ENCODE results near the gene MSI2. TPM values are rescaled to one million over a fixed set of nuclear protein-coding genes. Genes with fewer than 3 reads are reported as not detected.

MSI2 gene
- total and polyA plus RNA-seq, 2 donors = 25.3 to 52.5 TPM

- Histone ChIP-seq H3K27me3 (ENCODE audit: control insufficient read depth in 2 of 2, insufficient read depth in 1 of 2, low read length in 1 of 2) (no peaks in the 10 kb centered on the region), H3K36me3 (ENCODE audit: control insufficient read depth in 2 of 2, insufficient read depth in 2 of 2, low read length in 1 of 2) (no peaks in the 10 kb centered on the region), H3K27ac (ENCODE audit: low read depth in 1 of 2, low read length in 1 of 2) (no peak overlapping the region), H3K4me1 (ENCODE audit: control insufficient read depth in 2 of 2, insufficient read depth in 2 of 2, low read length in 2 of 2) (peaks cover 0 to 6% of the 10 kb centered on the region in 2 donors), H3K4me3 (ENCODE audit: low read length in 2 of 2) (no peak overlapping the region), H3K9me3 (ENCODE audit: control insufficient read depth in 2 of 2, insufficient read depth in 1 of 2, low read length in 1 of 2) (peaks cover 0 to 11% of the 10 kb centered on the region in 2 donors)
- DNase-seq (ENCODE audit: low read depth in 6 of 9, low spot score in 9 of 9) = no peak
- WGBS = 78% methylated on average over 1 of the region's 1 CpG
Observed at GRCh38 chr17:57692770-57693169, 436.4 kb downstream of the MSI2 start.

- Histone ChIP-seq H3K27me3 (ENCODE audit: control insufficient read depth in 2 of 2, insufficient read depth in 1 of 2, low read length in 1 of 2) (no peaks in the 10 kb centered on the region), H3K4me3 (ENCODE audit: low read length in 2 of 2) (no peak overlapping the region), H3K27ac (ENCODE audit: low read depth in 1 of 2, low read length in 1 of 2) (no peak overlapping the region), H3K9me3 (ENCODE audit: control insufficient read depth in 2 of 2, insufficient read depth in 1 of 2, low read length in 1 of 2) (peaks cover 0 to 11% of the 10 kb centered on the region in 2 donors), H3K36me3 (ENCODE audit: control insufficient read depth in 2 of 2, insufficient read depth in 2 of 2, low read length in 1 of 2) (no peaks in the 10 kb centered on the region), H3K4me1 (ENCODE audit: control insufficient read depth in 2 of 2, insufficient read depth in 2 of 2, low read length in 2 of 2) (peaks cover 0 to 11% of the 10 kb centered on the region in 2 donors)
- DNase-seq (ENCODE audit: low read depth in 6 of 9, low spot score in 9 of 9) = no peak
- 95% methylated on average over 1 of the region's 1 CpG for WGBS
Observed at GRCh38 chr17:57694051-57694450, 437.7 kb downstream of the MSI2 start.

- no peak for DNase-seq (ENCODE audit: low read depth in 6 of 9, low spot score in 9 of 9)
Observed at GRCh38 chr17:57696050-57696449, 439.7 kb downstream of the MSI2 start.

GRCh38 chr17:57697197-57697596, 440.9 kb downstream of the MSI2 start:
- H3K9me3 ChIP-seq (ENCODE audit: control insufficient read depth in 2 of 2, insufficient read depth in 1 of 2, low read length in 1 of 2) = peaks cover 0 to 11% of the 10 kb centered on the region in 2 donors
- H3K27me3 ChIP-seq (ENCODE audit: control insufficient read depth in 2 of 2, insufficient read depth in 1 of 2, low read length in 1 of 2) = no peaks in the 10 kb centered on the region
- no peak overlapping the region for H3K4me3 ChIP-seq (ENCODE audit: low read length in 2 of 2)
- no peaks in the 10 kb centered on the region for H3K36me3 ChIP-seq (ENCODE audit: control insufficient read depth in 2 of 2, insufficient read depth in 2 of 2, low read length in 1 of 2)
- DNase-seq (ENCODE audit: low read depth in 6 of 9, low spot score in 9 of 9) = no peak
- peaks cover 0 to 11% of the 10 kb centered on the region in 2 donors for H3K4me1 ChIP-seq (ENCODE audit: control insufficient read depth in 2 of 2, insufficient read depth in 2 of 2, low read length in 2 of 2)
- WGBS = 98% methylated on average over 7 of the region's 7 CpGs
- H3K27ac ChIP-seq (ENCODE audit: low read depth in 1 of 2, low read length in 1 of 2) = no peak overlapping the region

More at GRCh38 chr17:57696050-57696449, 439.7 kb downstream of the MSI2 start:
- Histone ChIP-seq H3K4me3 (ENCODE audit: low read length in 2 of 2) (no peak overlapping the region), H3K4me1 (ENCODE audit: control insufficient read depth in 2 of 2, insufficient read depth in 2 of 2, low read length in 2 of 2) (peaks cover 0 to 11% of the 10 kb centered on the region in 2 donors), H3K36me3 (ENCODE audit: control insufficient read depth in 2 of 2, insufficient read depth in 2 of 2, low read length in 1 of 2) (no peaks in the 10 kb centered on the region), H3K27me3 (ENCODE audit: control insufficient read depth in 2 of 2, insufficient read depth in 1 of 2, low read length in 1 of 2) (no peaks in the 10 kb centered on the region), H3K27ac (ENCODE audit: low read depth in 1 of 2, low read length in 1 of 2) (no peak overlapping the region), H3K9me3 (ENCODE audit: control insufficient read depth in 2 of 2, insufficient read depth in 1 of 2, low read length in 1 of 2) (peaks cover 0 to 11% of the 10 kb centered on the region in 2 donors)
- 89% methylated on average over 3 of the region's 3 CpGs for WGBS

- peaks cover 0 to 10% of the 10 kb centered on the region in 2 donors for H3K4me1 ChIP-seq (ENCODE audit: control insufficient read depth in 2 of 2, insufficient read depth in 2 of 2, low read length in 2 of 2)
- no peaks in the 10 kb centered on the region for H3K27me3 ChIP-seq (ENCODE audit: control insufficient read depth in 2 of 2, insufficient read depth in 1 of 2, low read length in 1 of 2)
- peaks cover 0 to 10% of the 10 kb centered on the region in 2 donors for H3K9me3 ChIP-seq (ENCODE audit: control insufficient read depth in 2 of 2, insufficient read depth in 1 of 2, low read length in 1 of 2)
- DNase-seq (ENCODE audit: low read depth in 6 of 9, low spot score in 9 of 9) = no peak
- no peak overlapping the region for H3K27ac ChIP-seq (ENCODE audit: low read depth in 1 of 2, low read length in 1 of 2)
- H3K4me3 ChIP-seq (ENCODE audit: low read length in 2 of 2) = no peak overlapping the region
- WGBS = 91% methylated on average over 12 of the region's 12 CpGs
- no peaks in the 10 kb centered on the region for H3K36me3 ChIP-seq (ENCODE audit: control insufficient read depth in 2 of 2, insufficient read depth in 2 of 2, low read length in 1 of 2)
Observed at GRCh38 chr17:57697891-57698711, 441.8 kb downstream of the MSI2 start.

GRCh38 chr17:57699751-57700219, 443.5 kb downstream of the MSI2 start:
- no peaks in the 10 kb centered on the region for H3K27me3 ChIP-seq (ENCODE audit: control insufficient read depth in 2 of 2, insufficient read depth in 1 of 2, low read length in 1 of 2)
- no peak overlapping the region for H3K27ac ChIP-seq (ENCODE audit: low read depth in 1 of 2, low read length in 1 of 2)
- H3K4me1 ChIP-seq (ENCODE audit: control insufficient read depth in 2 of 2, insufficient read depth in 2 of 2, low read length in 2 of 2) = peaks cover 0 to 6% of the 10 kb centered on the region in 2 donors
- H3K9me3 ChIP-seq (ENCODE audit: control insufficient read depth in 2 of 2, insufficient read depth in 1 of 2, low read length in 1 of 2) = peaks cover 0 to 8% of the 10 kb centered on the region in 2 donors
- WGBS = 89% methylated on average over 9 of the region's 9 CpGs
- DNase-seq (ENCODE audit: low read depth in 6 of 9, low spot score in 9 of 9) = no peak
- no peak overlapping the region for H3K4me3 ChIP-seq (ENCODE audit: low read length in 2 of 2)
- no peaks in the 10 kb centered on the region for H3K36me3 ChIP-seq (ENCODE audit: control insufficient read depth in 2 of 2, insufficient read depth in 2 of 2, low read length in 1 of 2)

- no peak overlapping the region for H3K27ac ChIP-seq (ENCODE audit: low read depth in 1 of 2, low read length in 1 of 2)
- peaks cover 0 to under 1% of the 10 kb centered on the region in 2 donors for H3K9me3 ChIP-seq (ENCODE audit: control insufficient read depth in 2 of 2, insufficient read depth in 1 of 2, low read length in 1 of 2)
- DNase-seq (ENCODE audit: low read depth in 6 of 9, low spot score in 9 of 9) = no peak
- WGBS = 99% methylated on average over 5 of the region's 5 CpGs
- H3K27me3 ChIP-seq (ENCODE audit: control insufficient read depth in 2 of 2, insufficient read depth in 1 of 2, low read length in 1 of 2) = no peaks in the 10 kb centered on the region
- H3K4me3 ChIP-seq (ENCODE audit: low read length in 2 of 2) = no peak overlapping the region
- no peaks in the 10 kb centered on the region for H3K36me3 ChIP-seq (ENCODE audit: control insufficient read depth in 2 of 2, insufficient read depth in 2 of 2, low read length in 1 of 2)
- peaks cover 0 to 6% of the 10 kb centered on the region in 2 donors for H3K4me1 ChIP-seq (ENCODE audit: control insufficient read depth in 2 of 2, insufficient read depth in 2 of 2, low read length in 2 of 2)
Observed at GRCh38 chr17:57701124-57701523, 444.8 kb downstream of the MSI2 start.

- Histone ChIP-seq H3K4me1 (ENCODE audit: control insufficient read depth in 2 of 2, insufficient read depth in 2 of 2, low read length in 2 of 2) (peaks cover 1 to 5% of the 10 kb centered on the region in 2 donors), H3K9me3 (ENCODE audit: control insufficient read depth in 2 of 2, insufficient read depth in 1 of 2, low read length in 1 of 2) (no peaks in the 10 kb centered on the region), H3K36me3 (ENCODE audit: control insufficient read depth in 2 of 2, insufficient read depth in 2 of 2, low read length in 1 of 2) (no peaks in the 10 kb centered on the region), H3K27me3 (ENCODE audit: control insufficient read depth in 2 of 2, insufficient read depth in 1 of 2, low read length in 1 of 2) (no peaks in the 10 kb centered on the region), H3K4me3 (ENCODE audit: low read length in 2 of 2) (no peak overlapping the region), H3K27ac (ENCODE audit: low read depth in 1 of 2, low read length in 1 of 2) (no peak overlapping the region)
- 98% methylated on average over 1 of the region's 1 CpG for WGBS
- DNase-seq (ENCODE audit: low read depth in 6 of 9, low spot score in 9 of 9) = no peak
Observed at GRCh38 chr17:57703273-57703672, 446.9 kb downstream of the MSI2 start.

- H3K9me3 ChIP-seq (ENCODE audit: control insufficient read depth in 2 of 2, insufficient read depth in 1 of 2, low read length in 1 of 2) = no peaks in the 10 kb centered on the region
- no peak overlapping the region for H3K4me3 ChIP-seq (ENCODE audit: low read length in 2 of 2)
- no peaks in the 10 kb centered on the region for H3K27me3 ChIP-seq (ENCODE audit: control insufficient read depth in 2 of 2, insufficient read depth in 1 of 2, low read length in 1 of 2)
- H3K4me1 ChIP-seq (ENCODE audit: control insufficient read depth in 2 of 2, insufficient read depth in 2 of 2, low read length in 2 of 2) = peaks cover 2% of the 10 kb centered on the region in 2 donors
- no peak for DNase-seq (ENCODE audit: low read depth in 6 of 9, low spot score in 9 of 9)
- H3K36me3 ChIP-seq (ENCODE audit: control insufficient read depth in 2 of 2, insufficient read depth in 2 of 2, low read length in 1 of 2) = no peaks in the 10 kb centered on the region
- no peak overlapping the region for H3K27ac ChIP-seq (ENCODE audit: low read depth in 1 of 2, low read length in 1 of 2)
- 97% methylated on average over 1 of the region's 1 CpG for WGBS
Observed at GRCh38 chr17:57704448-57704847, 448.1 kb downstream of the MSI2 start.
